NCI-H345 treated with DMSO at 0.1 percent for 48 hours (cell line): ENCODE measurements around the gene HELB.

Experiments
- DNase-seq: peaks from one replicate; lab custom pipeline; 2025; ENCODE audit not compliant: unreplicated experiment; lab: John Stamatoyannopoulos, UW

The HELB gene

GRCh38 chr12:66301944-66302826 lies at the start of gene HELB:
HELB (plus strand) TSS chr12:66302493; CDS start chr12:66302604, 111 bp downstream.
- DNase-seq, result peak; percentile 92

DNA sequence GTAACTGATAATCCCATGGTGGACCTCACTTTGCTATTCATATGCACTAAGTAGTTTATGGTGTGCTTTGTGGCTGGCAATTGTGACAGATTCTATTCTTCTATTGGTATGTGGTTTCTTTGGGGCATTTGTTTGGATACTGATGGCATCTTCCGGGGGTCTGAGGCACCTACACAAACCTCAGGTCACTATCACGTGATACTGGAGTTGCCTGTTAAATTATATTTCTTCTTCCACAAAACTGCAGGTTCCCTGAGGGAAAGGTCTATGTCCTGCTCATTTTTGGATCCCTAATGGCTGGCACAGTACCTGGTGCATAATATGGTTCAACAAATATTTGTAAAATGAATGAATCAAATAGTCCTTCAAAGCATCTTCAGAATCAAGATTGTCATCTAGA lies 49.5 kb upstream of the HELB start:
- DNase-seq, result no peak

DNA sequence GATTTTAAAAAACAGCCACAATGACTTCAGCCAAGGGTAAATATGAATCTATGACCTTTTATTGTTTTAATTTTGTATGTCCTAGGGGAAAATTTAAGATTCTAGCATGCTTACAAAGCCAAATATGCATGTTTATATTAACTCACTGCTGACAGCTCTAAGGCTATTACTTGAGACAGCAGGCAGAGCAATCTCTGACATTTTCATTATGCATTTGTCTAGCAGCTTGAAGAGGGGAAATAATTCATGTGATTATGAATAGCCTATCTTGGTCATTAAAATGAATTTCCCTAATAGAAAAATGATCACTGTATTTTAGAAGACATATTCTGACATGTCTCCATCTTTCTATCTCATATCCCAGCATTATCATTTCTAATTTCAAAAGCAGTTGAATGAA lies 46.6 kb upstream of the HELB start:
- no peak for DNase-seq

DNA sequence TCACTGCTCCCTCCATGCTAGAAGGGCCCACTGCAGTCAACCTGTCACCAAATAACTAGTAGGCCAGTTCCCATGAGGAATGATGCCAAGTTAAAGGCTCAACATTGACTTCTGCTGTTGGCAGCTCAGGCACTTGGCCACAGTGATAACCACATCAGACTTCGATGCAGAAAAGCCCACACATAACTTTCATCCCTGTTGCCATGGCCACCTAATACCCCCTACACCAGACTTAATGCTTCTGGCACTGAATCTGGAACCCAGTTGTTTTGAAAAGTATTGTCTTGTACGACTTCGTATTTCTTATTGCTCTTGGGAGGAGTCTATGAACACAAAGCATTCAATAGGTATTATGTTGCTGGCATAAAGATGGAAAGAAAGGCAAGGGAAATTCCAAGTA lies 44.3 kb upstream of the HELB start:
- no peak for DNase-seq

DNA sequence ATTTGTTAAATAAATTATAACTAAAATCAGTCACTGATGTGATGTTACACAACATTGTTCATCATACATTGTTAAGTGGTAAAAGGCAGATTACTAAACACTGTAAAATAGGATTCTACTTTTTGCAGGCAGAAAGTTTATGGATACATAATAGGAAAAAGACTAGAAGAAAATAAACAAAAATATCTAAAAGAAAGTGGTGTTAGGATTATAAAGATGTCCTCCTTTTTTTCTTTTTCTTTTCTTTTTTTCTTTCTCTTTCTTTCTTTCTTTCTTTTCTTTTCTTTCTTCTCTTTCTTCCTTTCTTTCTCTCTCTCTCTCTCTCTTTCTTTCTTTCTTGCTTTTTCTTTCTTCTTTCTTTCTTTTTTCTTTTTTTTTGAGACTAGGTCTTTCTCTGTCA lies 39.6 kb upstream of the HELB start:
- DNase-seq, result no peak

DNA sequence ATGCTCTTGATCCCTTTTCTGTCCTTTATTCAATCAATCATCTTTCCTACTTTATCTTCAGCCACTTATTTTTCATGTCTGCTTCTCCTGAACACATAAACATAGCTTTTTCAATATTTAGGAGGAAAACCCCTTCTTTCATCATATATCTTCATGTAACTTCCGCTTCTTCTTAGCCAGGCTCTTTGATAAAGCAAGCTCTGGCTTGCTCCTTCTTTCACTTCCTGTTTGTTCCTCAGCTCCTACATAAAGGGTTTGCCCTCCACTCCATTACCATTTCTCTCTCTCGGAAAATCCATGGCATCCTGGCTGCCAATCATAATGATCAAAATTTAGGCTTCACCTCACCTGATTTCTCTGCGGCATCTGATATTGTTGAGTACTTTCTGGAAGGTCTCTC lies 33.7 kb upstream of the HELB start:
- DNase-seq, result no peak

DNA sequence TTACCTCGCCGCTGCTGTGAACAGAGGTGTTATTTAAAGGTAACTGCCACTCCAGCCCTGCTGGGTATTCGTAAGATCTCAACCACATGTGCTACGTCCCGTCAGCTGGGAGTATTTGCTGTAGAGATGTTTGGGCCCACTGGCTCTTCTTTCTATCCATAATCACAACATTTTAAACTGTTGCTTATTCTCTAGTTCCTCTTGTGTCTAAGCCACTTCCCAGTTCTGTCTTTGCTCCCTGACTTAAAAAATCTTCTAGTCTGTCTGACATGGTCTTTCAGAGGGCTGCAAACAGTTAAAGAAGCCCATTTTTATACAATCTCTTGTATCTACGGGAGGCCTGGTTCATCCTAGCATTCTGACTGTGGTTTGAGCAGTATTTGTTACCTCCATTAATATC lies 33.2 kb upstream of the HELB start:
- DNase-seq, result no peak

DNA sequence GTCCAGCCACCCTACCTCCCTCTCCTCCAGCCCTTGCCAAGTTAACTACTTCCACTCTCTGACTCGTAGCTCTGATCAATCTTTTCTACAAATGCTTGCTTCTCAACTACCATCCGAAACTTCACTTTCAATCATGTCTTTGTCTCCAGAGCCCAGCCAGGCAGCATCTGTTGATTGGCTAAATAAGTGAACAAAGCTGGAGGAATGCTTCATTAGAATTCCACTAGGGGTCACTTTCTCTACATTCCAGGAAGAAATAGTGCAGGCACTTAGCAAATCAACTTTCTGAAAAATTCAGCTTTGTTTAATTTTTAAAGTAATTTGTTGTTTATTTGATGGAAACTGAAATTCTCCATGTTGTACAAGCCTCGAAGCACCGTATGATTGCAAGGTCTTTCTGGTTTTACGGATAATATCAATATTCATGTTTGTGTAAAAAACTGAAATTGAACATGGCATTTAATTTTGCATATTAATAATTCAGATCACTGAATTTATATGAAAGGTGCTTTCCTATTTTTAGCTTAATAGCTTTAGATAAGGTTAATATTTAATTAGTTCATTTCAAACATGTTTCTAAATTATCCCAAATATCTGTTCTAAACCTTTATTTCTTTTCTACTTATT lies 32.4 kb upstream of the HELB start:
- peak; percentile 6 for DNase-seq

- no peak for DNase-seq
Measured at GRCh38 chr12:66270613-66271012, 31.7 kb upstream of the HELB start.

GRCh38 chr12:66272650-66273049 lies 29.6 kb upstream of the HELB start:
- DNase-seq, result no peak

- DNase-seq, result no peak
Measured at GRCh38 chr12:66273147-66273546, 29.1 kb upstream of the HELB start.

DNA sequence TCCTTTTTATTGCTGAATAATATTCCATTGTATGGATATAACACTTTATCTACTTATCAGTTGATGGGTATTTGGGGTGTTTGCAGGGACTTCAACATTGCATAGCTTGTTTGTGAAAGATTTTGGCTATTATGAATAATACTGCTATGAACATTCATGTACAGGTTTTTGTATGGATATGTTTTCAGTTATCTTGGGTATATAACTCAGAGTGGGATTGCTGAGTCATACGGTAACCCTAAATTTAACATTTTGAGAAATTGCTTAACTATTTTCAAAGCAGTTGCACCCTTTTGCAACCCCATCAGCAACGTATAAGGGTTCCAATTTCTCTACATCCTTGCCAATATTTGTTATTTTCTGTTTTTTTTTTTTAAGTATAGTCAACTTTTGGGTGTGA lies 27.3 kb upstream of the HELB start:
- no peak for DNase-seq

GRCh38 chr12:66279123-66279712 lies 23.1 kb upstream of the HELB start:
- no peak for DNase-seq

DNA sequence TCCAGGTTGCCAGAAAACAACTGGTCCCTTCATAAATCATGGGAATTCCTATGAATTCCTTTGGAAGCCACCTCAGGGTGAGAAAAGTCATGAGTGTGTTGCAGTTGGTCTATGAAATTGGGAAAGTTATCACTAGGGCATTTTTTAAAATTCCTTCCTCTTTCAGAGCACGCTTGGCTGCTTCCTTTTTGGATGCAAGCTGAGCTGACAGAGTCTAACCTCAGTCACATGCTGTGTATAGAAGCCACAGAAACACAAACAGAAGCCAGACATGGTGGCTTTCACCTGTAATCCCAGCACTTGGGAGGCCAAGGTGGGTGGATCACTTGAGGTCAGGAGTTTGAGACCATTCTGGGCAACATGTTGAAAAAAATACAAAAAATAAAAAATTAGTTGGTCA lies 21.7 kb upstream of the HELB start:
- no peak for DNase-seq

- no peak for DNase-seq
Measured at GRCh38 chr12:66282244-66282643, 20.0 kb upstream of the HELB start.

DNA sequence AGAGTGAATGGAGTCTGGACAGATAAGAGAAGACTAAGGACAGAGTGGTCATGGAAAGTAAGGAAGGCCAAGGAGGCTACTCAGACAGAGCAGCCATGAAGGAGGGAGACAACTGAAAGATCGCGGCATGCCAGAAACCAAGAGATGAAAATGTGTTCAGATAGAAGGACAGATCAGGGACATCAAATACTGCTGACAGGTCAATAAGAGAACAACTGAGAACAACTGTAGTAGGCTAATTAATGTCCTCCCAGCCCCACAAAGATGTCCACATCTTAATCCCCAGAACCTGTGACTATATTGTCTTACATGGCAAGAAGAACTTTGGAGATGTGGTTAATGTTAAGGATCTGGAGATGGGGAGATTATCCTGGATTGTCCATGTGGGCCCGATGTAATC lies 15.0 kb upstream of the HELB start:
- no peak for DNase-seq

GRCh38 chr12:66288121-66288520 lies 14.2 kb upstream of the HELB start:
- DNase-seq, result no peak

DNA sequence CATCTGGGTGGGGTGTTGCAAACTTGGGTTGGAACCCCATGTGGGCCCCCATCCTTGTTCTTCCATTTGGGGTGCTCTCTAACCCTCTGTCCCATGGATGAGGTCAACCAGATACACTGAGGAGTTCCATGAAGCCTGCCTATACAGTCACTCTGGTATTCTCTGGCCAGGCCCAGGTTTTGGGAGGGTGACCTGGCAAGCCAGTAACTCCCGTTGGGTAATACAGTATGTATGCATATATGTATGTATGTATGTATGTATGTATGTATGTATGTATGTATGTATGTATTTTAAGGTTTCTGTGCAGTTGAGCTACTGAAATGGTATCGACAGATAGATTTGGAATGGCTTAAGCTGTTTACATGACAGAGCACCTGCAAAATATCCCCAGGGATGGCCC lies 12.8 kb upstream of the HELB start:
- no peak for DNase-seq

DNA sequence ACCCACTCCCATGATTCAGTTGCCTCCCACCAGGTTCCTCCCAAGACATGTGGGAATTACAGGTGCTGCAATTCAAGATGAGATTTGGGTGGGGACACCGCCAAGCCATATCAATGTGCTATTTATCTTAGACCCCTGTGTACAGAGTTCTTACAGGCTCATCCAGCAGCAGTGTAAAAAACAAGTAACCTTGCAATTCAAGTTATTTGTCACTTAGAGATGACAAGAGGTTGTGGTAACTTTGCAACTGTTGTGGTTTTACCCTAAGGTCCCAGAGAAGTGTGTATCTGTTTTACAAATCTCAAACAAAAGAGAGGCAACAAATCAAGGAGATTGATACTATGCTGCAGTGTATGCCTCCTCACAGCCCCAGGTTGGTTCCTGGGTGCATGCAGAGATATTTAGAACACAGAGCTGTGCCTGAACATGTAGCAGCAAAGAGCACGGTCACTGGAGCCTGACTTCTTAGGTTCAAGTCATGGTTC lies 11.5 kb upstream of the HELB start:
- DNase-seq, result no peak

GRCh38 chr12:66296176-66296683 lies 6.1 kb upstream of the HELB start:
- DNase-seq, result no peak

- no peak for DNase-seq
Measured at GRCh38 chr12:66297080-66297479, 5.2 kb upstream of the HELB start.

- DNase-seq, result no peak
Measured at GRCh38 chr12:66297923-66298322, 4.4 kb upstream of the HELB start.
